ENCODE results near the gene PIGZ.

The PIGZ gene, protein sequence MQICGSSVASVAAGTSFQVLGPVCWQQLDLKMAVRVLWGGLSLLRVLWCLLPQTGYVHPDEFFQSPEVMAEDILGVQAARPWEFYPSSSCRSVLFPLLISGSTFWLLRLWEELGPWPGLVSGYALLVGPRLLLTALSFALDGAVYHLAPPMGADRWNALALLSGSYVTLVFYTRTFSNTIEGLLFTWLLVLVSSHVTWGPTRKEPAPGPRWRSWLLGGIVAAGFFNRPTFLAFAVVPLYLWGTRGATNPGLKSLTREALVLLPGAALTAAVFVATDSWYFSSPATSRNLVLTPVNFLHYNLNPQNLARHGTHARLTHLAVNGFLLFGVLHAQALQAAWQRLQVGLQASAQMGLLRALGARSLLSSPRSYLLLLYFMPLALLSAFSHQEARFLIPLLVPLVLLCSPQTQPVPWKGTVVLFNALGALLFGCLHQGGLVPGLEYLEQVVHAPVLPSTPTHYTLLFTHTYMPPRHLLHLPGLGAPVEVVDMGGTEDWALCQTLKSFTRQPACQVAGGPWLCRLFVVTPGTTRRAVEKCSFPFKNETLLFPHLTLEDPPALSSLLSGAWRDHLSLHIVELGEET

DNA sequence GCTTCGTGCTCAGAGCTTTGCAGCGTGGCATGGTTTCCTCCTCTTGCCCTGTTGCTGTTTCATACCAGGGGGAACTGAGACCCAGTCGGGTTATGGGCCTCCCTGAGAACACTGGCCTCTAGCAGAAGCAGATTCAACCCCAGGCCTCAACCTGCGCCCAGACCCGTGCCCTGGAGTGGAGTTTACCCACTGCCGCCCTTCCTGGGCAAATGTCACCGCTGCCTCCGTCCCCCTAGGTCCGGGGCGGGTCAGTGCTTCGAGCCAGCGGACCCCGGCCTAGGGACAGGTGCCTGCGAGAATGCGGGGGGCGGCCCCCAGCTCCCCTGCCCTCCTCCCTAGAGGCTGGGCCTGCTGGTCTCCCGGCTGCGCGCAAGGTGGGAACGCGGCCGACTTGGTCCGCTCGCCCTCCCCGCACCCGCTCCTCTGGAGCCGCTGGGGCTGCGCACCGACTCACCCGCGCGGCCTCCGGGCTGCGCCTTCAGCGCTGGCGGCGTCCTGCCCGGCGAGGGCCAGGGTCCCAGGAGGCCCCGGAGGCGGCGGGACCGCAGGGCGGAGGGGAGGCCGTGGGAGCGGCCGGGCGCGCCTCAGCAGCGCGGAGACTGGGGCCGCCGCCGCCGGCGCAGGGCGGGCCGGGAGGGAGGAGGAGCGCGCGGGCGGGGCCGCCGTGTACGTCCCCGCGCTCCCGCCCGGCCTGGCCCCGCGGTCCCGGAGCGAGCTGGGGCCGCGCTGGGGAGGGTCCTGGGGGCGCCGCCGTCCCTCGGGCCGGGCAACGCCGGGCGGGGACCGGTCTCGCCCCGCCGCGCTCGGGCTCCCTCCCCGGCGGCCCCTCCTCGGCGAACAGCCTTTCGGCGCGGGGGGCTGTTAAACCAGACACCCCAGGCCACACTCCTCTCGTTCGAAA is at the start of gene PIGZ:
TSS of gene PIGZ (minus strand) at position 601 of the 901 bp plus-strand sequence. CDS start 16,802 bp downstream, outside the sequence.
- DNase-seq: peak; percentile 53

DNA sequence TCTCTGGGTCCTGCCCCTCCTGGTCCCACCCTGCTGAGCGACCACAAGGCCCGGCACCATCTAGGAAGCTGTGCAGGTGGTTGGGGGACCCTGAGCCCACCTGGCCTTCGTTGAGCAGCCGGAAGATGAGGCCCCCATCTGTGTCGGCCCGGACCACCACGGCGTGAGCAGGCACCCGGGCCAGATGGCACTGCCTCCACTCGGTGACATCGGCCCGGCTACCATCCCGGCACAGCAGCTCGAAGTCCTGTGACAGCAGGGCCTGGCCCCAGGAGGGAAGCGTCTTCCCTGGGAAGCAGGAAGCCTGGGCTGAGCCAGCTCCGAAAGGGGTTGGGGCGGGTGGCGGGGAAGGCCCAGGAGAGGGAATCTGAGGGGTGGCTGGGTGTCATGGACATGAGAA is 48.4 kb upstream of the PIGZ start:
- no peak for DNase-seq

DNA sequence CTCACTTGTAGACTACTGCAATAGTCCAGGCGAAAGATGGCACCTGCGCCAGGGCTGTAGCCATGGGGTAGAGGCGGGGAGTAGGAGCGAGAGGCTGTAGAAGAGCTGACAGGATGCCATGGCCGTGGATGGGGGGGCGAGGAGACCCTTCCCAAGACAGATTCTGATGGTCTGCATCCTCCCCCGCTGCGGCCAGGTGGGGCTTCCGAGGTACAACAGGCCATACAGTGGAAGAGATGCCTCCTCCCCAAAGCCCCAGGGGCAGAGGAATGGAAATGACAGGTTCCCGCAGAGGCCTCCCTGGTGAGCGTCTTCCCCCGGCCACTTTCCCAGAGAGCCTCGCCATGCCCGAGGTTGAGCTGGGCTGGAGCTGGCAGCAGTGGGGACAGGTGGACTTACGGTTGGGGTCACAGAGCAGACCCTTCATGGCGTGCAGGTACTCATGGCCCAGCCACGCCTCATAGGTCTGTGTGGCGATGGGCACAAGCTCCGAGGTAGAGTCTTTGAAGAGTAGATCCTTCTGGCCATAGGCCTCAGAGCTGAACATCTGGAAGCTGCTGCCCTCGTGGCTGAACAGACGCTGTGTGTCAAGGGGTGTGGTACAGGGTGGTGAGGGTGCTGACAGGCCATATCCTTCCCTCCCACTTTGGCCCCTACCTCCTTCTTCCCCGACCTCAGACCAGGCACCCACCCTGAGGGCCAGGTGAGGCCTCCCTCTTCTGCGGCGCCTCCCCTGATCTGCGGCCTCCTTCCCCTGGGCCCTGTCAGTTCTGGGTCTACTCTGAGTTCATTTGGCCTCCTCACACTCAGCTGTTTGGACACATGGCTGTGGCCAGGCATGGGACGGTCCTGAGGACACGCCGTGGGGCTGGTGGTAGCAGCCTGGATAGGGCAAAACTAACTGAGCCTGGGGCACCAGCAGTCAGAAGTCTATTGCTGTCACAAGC is 47.4 kb upstream of the PIGZ start:
- no peak for DNase-seq

DNA sequence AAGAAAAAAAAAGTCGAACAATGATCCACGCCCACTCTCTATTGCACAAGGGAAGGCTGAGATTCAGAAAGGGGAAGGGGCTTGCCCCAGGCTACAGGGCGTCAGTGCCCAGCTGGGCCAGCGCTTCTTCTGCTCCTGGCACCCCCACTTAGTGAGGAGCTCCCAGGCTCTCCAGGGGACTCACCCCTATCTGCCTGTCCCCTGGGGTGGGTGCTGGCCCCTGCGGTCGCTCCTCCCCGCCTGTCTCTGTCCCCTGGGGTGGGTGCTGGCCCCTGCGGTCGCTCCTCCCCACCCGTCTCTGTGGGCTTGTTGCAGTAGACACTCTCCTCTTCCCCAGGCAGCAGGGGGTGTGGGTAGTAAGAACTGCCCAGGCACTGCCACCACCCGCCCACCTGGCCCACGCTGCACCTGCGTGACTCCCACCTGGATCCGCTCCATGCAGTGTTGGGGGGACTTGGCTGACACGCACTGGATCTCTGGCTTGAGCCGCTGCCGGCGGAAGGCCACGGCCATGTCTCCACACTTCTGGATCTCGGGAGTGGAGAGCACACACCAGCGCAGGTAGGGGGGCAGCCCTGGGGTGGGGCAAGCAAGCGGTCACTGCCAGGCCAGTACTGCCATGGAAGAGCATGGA is 46.4 kb upstream of the PIGZ start:
- DNase-seq: no peak

DNA sequence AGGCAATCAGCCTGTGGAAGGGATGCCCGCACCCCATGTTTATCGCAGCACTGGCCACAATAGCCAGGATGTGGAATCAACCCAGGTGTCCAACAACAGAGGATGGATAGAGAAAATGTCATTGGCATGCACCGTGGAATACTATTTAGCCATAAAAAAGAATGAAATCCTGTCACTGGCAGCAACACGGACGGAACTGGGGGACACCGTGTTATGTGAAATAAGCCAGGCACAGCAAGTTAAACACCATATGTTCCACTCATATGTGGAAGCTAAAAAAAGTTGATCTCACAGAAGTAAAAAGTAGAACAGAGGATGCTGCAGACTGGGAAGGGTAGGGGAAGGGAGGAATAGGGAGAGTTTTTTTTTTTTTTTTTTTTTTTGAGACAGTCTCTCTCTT is 45.4 kb upstream of the PIGZ start:
- no peak for DNase-seq

DNA sequence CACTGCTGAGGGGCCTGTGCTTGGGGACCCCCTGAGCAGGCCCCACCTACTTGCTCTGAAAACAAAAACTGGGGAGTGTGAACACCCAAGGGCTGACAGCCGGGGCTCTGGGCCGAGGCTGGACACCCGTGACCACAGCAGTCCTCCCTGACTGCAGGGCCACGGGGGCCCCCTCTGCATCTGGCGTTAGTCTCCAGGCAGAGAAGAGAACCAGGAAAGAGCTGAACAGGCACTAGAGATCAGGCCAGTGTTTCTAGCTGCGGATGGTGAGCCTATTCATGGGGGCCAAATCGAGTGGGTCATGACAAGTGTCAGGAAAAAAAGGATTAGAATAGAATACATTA is 43.9 kb upstream of the PIGZ start:
- DNase-seq: no peak

DNA sequence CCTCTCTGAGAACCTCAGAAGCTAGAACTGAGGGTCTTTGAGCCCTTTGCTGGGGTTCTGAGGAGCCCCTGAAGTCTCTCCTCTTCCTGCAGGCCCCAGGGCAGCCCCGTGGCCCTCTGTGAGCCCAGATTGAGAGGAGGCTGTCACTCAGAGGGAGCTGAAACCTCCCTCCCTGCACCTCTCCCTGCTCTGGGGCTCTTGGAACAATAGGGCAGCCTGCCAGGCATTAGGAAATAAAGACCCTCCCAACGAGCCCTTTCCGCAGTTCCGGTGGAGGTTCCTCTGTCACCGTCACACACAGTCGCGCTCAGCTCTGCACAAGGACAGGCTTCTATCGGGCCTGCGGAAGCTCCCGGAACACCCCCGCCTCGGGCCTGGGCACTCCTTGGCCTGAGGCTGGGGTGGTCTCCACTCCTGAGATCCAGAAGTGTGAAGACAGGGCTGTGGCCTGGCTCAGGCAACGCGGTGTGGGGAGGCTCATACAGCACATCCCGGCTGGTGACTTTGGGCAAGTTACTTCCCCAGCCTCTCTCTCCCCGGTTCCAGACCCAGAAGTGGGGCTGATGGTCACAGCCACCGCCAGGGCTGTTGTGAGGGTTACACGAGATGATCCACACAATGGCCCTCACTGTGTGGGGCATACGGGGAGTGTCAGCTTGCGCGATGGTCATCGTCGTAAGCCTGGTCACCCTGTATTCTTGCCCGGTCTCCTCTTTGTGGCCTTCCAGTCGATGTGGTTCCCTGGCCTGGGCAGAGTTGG is 43.3 kb upstream of the PIGZ start:
- DNase-seq: no peak

DNA sequence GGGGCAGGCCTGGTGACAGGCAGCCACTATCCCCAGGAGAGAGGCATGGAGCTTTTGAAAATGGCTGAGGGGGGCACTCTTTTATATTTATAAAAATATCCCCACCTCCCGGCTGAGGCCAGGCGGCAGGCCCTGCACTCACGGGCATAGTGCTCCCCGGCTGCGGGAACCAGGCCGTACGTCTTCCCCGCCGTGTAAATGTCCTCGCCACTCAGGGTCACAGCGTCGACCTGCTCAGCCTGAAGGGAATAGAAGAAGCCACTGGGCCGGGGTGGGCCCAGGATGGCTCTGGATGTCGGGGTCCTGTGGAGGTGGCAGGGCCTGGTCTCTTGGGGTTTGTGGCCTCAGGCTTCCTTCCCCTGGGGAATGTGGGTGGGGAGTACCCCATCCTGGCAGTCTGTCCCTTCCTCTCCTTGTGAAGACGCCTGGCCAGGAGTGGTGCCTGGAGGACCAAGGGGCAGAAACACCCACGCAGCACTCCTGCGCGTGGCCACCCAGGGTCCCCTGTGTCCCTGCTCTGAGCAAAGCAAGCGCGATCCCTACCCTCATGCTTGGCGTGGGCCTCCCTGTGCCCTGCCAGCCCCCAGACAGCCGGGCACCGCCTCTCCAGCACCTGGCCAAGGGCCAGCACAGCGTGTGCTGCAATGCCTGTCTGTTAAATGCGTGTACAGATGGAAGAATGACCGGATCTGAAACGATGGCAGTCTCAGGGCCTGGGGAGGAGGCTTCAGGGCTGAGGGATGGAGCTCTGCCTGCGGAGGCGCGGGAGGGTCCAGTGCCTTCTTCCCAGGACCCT is 42.1 kb upstream of the PIGZ start:
- no peak for DNase-seq

DNA sequence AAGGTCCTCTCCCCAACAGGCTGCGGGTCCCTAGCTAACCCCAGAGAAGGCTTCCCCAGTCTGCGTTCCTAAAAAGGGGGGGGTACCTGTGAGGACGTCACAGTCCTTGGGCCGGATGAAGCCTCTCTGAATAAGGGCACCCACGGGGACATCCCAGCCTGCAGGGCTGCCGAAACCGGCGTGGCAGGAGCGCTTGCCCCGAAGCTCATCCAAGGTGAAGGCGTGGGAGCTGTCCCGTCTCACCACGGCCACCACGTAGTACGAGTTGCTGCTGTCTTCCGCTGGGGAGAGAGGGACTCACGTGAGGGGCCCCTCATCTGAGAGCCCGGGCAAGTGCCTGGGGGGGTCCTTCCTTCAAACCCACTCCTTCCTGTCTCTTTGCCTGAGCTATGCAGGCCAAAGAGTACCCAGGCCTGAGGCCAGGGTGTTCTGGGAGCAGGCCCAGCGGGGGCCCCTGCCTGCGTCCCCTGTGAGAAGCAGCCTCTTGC is 40.9 kb upstream of the PIGZ start:
- DNase-seq: no peak

DNA sequence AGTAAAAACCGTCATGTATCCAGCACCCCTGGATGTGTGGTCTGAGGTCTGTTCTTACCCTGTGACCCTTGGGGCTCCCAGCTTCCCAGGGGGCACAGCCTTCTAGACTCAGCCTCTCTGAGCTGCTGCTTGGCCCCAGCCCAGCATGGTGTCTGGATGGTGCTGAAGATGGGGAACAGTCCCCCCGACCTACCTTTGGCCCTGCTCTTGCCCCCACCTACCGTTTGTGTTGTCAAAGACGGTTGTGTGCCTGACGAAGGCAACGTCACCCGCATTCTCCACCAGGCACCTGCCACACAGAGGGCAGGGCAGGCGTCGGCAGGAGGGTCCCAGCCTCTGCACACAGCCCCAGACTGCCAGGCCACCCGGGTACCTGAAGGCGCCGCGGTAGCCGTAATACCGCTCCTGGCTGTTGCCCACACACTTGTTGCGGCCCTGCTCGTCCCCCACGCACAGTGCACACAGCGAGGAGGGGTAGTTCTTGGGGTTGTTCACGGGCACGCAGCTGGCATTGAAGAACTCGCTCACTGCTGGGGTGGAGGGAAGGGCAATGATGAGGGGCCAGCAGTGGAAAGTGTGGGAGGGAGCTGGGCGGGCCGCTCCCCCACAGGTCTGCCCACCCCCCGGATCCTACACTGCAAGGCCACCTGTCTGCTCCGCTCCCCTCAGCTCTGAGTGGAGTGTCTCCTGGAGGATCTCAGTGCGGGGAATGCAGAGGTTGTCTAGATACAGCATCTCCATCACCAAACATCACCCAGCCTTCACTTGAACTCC is 40.0 kb upstream of the PIGZ start:
- DNase-seq: no peak

DNA sequence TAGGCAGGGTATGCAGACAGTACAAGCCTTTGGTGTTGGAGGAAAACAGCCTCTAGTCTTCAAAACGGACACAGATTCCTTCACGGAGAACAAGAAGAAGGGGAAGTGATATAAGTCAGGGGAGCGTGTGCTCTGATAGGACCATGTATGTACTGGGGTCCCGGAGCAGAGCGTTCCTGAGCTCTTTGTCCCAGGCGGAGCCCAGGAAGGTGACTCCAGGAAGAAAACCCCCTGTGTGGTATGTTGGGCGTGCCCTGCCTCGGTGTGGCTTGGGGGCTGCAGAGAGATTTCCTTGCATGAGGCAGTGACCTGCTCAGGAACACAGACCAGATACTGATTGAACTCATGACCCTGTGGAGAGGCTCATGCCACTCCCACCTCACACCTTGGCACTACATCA is 39.3 kb upstream of the PIGZ start:
- no peak for DNase-seq

DNA sequence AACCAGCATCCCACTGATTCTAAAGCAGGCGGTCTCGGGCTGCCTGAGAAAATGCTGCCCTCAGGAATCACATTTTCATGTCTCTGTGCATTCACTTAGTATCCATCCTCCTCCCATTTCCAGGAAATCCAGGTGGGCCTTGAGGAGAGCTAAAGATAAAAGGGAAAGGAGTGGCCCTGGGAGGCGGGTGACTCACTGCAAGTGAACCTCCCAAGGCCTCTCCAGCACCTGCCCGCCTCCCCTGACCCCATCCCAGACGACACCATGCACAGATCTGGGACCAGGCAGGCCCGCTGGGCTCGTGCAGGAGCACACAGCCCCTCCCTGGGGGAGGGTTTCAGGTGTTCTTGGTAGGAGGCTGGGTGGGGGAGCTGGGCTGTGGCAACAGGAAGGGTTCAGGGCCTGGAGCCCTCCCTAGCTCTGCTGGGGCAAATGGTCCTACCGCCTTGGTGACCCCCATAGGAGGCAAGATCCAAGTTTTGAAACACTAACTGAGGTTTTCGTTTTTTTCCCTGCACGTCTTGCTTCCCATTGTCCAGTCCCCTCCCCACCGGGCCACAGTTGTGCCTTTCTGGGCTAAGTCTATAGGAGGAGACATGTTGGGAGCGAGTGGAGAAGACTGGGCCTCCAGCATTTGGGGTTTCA is 38.8 kb upstream of the PIGZ start:
- no peak for DNase-seq

DNA sequence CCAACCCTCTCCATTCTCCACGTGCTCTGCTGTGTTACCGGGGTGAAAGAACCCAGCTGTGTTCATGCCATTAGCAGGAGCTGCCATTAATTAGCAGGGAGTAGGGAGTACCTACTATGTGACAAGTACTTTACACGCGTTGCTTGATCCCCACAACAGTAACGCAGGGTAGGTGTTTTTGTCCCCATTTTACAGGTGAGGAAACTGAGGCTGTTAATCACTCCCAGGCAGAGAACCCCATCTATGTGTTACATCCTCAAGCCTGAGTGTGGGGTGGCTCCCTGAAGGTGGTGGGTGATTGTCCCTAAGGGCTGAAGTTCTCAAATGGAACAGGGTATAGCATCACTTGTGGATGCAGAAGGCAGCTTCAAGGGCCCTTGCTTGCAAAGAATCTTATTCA is 38.2 kb upstream of the PIGZ start:
- DNase-seq: no peak

DNA sequence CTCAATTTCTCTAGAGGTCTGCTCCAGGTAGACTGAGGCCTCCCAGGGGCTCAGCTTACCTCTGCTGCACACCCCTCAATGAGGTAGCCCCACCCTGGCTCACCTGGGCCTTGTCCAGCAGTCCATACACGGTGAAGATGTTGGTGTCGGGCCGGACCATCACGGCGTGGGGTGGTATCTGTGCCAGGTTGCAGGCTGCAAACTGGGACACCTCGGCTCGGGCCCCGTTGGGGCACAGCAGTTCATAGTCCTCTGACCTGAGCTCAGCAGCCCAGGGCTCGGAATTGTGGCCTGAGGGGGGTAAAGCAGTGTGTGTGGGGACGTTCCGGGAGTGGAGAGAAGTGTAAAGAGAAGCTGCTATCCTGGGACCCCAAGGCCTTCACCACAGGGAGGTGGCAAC is 37.8 kb upstream of the PIGZ start:
- DNase-seq: no peak

DNA sequence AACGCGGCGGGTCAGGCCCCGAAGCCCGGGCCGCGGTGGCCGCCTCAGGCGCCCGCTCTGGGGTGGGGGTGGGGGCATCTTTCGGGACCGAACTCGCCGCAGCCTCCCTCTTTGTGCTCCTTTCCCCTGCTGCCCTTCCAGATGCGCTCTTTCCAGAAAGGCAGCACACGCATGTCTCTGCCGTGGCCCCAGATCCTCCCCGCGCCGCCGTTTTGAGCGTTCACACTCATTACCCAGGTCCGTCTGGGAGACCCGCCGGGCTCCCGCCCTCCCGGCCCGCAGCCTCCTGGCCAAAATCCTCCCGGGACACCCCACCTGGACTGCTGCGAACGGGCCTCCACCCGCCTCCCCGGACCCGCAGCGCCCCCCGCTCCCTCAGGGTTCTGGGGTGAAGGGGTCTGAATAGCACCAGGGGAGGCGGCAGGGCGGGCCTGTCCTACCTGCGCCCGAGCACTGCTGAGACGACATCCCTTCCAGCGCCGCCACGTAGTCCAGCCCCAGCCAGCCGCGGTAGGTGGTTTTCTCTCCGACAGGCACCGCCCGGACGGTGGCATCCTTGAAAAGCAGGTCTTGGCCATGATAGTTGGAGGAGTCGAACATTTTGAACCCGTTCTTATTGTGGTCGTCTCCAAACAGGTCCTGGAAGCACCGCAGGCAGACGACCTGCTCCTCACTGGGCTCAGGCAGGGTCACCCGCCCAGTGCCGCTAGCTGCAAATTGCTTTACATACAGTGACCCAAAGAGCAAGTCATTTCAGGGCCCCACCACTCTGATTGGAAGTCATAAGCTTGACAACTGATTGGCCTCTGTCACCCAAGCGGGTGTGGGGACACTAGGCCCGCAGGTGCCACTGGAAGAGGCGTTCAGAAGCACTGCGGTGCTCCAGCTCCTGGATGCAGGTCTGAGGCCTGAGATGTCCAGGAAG is 35.1 kb upstream of the PIGZ start:
- DNase-seq: peak; percentile 48

DNA sequence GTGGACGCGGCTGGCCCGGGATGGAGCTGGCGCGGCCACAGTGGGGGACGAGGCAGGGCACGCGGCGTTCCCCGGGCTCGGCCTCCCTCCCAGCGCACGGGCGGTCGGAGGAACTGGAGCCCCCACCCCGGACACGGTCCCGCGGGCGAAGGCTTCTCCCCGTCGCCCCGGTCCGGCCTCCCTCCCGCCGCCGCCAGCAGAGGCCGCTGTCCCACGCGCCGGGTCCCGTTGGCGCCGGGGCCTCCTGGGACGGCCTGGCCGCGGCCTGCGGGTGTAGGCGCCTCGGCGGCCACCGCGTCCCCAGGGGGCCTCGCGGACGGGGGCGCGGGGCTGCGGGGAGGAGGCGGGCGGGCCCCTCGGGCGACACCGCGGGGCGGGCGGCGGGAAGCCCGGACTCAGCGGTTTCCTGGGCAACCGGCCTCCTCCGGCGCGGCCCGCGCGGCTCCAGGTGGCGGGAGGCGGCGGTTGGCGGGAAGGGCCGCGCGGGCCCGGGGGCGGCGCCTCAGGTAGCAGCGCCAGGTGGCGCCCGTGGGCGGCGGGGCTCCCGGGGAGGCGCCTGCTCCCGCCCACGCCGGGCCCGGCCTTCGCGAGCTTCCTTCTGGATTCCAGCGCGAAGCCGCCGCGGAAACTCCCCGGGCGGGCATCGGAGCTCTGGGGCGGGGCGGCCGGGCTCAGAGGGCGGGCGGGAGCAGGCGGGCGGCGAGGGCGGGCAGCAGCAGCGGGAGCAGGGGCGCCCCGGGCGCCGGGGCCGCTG is 34.2 kb upstream of the PIGZ start:
- DNase-seq: peak; percentile 85

All from stimulated activated CD8-positive, alpha-beta memory T cell treated with anti-CD3 and anti-CD28 coated beads, Interleukin-4, amount 100 ng/mL, for 48 hours (primary cell).